Right lobe of liver (tissue), 4 donors: ENCODE results near the gene ABCG2.

Experiments used
- POLR2A ChIP-seq: fragments of 450-650 bp; IDR thresholded peaks from one replicate; pipeline ENCODE4 v1.6.1; 2017; ENCODE audit warnings: antibody characterized with exemption, mild to moderate bottlenecking
- TF ChIP-seq, protein P1 (sequence below), 4 donors: fragments of 200-600 bp in 3 of 4; fragments of 450-650 bp in 1 of 4; IDR thresholded peaks; one replicate each; pipeline versions ENCODE4 v1.5.1 to v1.8.0; 2016 to 2022; ENCODE audit warnings: antibody characterized with exemption in 4 of 4, mild to moderate bottlenecking in 2 of 4
- donor health status: DM: no; HTN: no; CAD: no.
- donor health status: DM: no; HTN: no; CAD: no.
- donor health status: DM: no; HTN: yes; CAD: no.

DNA sequence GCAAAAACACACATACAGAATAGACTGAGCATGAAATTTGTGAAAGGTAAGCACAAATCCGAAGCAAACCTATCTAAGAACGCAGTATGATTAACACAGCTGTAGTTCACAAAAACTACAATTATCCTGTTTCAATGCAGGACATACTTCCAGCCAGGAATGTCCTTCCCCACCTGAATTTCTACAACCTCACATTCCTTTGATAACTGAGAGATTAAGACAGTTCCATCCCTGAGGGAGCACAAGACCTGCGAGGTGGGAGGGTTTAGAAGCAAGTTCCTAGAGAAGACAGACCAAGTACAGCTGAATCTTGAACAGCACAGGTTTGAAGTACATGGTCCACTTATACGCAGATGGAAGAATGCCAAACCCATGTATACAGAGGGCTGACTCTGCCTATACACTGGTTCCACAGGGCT is 10.6 kb downstream of the ABCG2 start:
- TF ChIP-seq, protein P1, sequence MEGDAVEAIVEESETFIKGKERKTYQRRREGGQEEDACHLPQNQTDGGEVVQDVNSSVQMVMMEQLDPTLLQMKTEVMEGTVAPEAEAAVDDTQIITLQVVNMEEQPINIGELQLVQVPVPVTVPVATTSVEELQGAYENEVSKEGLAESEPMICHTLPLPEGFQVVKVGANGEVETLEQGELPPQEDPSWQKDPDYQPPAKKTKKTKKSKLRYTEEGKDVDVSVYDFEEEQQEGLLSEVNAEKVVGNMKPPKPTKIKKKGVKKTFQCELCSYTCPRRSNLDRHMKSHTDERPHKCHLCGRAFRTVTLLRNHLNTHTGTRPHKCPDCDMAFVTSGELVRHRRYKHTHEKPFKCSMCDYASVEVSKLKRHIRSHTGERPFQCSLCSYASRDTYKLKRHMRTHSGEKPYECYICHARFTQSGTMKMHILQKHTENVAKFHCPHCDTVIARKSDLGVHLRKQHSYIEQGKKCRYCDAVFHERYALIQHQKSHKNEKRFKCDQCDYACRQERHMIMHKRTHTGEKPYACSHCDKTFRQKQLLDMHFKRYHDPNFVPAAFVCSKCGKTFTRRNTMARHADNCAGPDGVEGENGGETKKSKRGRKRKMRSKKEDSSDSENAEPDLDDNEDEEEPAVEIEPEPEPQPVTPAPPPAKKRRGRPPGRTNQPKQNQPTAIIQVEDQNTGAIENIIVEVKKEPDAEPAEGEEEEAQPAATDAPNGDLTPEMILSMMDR (IDR thresholded peaks at IDR 0.05) = no peak
- TF ChIP-seq POLR2A = no peak
